Adipose tissue (tissue), 3 donors: Measurements from ENCODE around the gene RNF217. TPM values are rescaled to one million over a fixed set of nuclear protein-coding genes. Genes with fewer than 3 reads are reported as not detected.
"Not testable (repeated sequence)": the region's sequence is repeated elsewhere in the genome, so short reads cannot be mapped to it uniquely, and the experiment has no call there.

Experiments used
- H3K27ac ChIP-seq: one replicate; pipeline ENCODE4 v1.5.1; 2013; ENCODE audit warnings: low read depth, low read length
- WGBS, 3 donors: extraction: QIAGEN DNeasy Blood & Tissue Kit; methylation state at CpG; one replicate each; pipeline ENCODE4 v1.1.7; 2013; 5-methylcytosine and 5-hydroxymethylcytosine counted together
- polyA plus RNA-seq, 3 donors: library from polyadenylated mRNA; stranded (reverse); fragments of 200-250 nt; gene quantifications; one replicate each; pipeline ENCODE4 v1.2.3, GENCODE V29; 2013
- donor health status: healthy with polysubstance abuse.
- donor health status: Bipolar disorder and iron deficiency.
- donor health status: healthy.

Gene RNF217
- polyA plus RNA-seq, 3 donors = 1.8 to 10.1 (median 7.8) TPM

DNA sequence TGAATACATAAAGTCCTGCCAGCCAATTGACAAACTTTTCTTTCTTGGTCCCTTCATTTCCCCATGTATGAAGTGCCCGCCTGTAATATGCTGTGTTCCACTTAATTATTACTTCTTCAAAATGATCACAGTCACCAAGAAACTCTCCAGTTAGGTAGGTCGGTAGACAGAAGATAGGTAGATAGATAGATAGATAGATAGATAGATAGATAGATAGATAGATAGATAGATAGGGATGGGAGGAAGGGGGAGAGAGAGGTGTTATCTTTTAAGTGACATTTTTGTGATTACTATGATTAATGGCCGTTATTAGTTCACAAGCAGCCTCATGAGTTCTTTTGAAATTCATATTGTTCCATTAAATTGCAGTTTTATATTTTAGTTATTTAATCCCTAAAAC lies 111.9 kb downstream of the RNF217 start:
- 72 to 93% (median 92%) methylated on average over 3 of the region's 3 CpGs for WGBS, 3 donors
- no peak overlapping the region for H3K27ac ChIP-seq

DNA sequence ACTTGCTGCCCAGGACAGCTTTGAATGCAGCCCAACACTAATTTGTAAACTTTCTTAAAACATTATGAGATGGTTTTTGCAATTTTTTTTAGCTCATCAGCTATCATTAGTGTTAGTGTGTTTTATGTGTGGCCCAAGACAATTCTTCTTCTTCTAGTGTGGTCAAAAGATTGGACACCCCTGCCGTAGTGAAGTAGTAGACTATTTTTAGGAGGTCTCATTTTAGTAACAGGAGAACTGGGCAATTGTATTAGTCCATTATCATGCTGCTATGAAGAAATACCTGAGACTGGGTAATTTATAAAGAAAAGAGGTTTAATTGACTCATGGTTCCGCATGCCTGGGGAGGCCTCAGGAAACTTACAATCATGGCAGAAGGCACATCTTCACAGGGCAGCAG lies 112.8 kb downstream of the RNF217 start:
- WGBS, 3 donors = 98% methylated on average over 2 of the region's 2 CpGs
- H3K27ac ChIP-seq = not testable (repeated sequence)

GRCh38 chr6:125075741-125076481 lies 113.7 kb downstream of the RNF217 start:
- 62 to 73% (median 66%) methylated on average over 4 of the region's 4 CpGs for WGBS, 3 donors

GRCh38 chr6:125076482-125076742 lies 114.2 kb downstream of the RNF217 start:
- 76 to 88% (median 87%) methylated on average over 3 of the region's 3 CpGs for WGBS, 3 donors
- no peak overlapping the region for H3K27ac ChIP-seq

More at GRCh38 chr6:125075741-125076481, 113.7 kb downstream of the RNF217 start:
- no peak overlapping the region for H3K27ac ChIP-seq

- 71 to 85% (median 84%) methylated on average over 4 of the region's 4 CpGs for WGBS, 3 donors
- no peak overlapping the region for H3K27ac ChIP-seq
These were observed 115.2 kb downstream of the RNF217 start for GRCh38 chr6:125077453-125077852.

DNA sequence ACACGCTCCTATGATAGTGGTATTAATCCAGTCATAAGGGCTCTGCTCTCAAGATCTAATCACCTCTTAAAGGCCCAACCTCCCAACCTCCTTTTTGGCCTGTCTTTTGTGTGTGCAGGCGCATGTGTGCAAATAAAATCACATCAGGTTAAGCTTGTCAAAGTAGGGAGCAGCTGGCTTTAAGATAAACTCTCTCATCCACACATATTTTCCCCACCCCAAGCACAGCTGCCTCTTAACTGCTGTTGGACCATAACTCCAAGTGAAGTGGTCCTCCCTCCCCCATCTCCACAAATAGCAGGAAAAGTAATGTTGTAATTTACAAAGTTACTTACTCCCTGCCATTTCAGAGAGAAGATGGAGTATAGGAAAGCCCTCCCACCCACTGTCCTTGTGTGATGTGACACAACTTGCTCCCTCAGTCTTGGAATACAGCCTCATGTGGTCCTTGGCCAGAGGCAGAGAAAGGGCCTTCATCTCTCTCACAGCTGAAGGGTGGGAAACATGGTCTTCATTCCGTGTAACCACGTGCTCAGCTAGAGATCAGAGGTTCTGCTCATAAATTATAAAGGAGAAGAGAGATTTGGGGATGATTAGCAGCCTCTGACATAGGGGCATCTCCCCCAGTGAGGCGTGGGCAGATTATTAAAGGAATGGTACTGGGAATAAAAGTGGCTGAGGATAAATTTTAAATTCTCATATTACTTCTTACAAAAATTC lies 116.5 kb downstream of the RNF217 start:
- WGBS, 3 donors = 75 to 91% (median 90%) methylated on average over 5 of the region's 5 CpGs
- no peak overlapping the region for H3K27ac ChIP-seq

DNA sequence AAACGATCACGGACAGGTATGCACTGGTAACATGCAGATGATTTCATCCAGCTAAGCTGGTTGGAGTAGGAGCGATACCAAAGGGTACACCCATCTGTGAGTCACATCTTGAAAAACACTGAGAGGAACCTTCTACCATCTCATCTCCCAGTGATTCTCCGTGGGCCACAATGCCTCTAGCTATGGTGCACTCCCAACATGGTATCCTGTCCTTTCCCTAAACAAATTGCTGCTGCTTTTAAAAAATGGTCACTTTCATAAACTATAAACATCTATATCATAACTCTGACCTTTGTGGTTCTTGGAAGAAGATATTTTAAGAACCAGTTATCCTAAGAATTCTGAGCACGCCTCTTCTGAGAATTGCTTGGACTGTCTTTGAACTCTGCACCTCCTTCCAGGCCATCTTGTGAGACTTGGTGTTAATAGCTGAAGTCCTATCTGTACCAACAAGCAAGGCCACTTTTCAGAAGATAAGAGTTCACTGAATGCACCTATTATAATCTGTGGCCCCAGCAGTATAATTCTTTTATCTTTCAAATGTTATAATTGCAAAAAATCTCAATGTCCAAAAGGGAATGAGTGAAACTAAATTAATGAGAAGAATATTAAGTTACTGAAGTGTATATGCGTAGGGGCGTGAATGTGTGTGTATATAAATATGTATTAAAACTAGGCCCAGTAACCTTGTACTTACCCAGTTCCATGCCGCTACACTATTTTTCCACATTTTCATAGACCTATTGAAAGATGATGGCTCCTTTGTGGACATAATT lies 120.9 kb downstream of the RNF217 start:
- 96 to 98% (median 97%) methylated on average over 8 of the region's 8 CpGs for WGBS, 3 donors
- H3K27ac ChIP-seq = no peak overlapping the region

DNA sequence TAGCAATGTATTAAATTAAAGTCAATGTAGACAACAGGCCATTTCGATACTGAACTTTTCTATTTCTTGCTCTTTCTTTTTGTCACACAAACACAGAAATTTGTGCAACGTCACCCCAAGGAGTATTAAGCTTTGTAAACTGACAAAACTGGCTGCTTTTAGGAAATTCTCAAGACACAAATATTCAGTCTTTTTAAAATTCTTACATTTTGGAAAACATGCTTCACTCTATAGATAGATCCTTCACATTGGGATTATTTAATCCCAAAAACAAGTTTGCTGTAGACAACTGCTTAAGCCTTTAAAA lies 121.4 kb downstream of the RNF217 start:
- WGBS, 3 donors = 92 to 95% (median 94%) methylated on average over 2 of the region's 2 CpGs

DNA sequence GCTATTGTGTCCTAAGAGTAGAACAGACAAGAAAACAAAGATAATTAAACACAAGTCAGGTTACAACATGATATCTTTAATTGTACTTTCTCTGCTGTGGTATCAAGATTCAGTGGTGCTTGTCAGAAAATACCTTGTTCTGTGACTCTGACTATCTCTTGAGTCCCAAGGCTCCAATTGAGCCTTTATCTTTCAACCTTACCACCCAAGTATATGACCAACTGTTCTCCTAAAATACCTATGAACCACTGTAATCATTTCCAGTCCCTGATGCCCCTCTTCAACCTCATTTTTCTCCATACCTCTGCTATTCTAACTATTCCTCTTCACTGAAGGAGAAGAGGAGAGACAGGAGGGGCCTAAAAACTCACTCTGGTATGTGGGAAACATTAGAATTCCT lies 124.5 kb downstream of the RNF217 start:
- H3K27ac ChIP-seq = no peak overlapping the region

More for the DNA sequence above, 121.4 kb downstream of the RNF217 start:
- no peak overlapping the region for H3K27ac ChIP-seq

GRCh38 chr6:125088963-125089362 lies 126.7 kb downstream of the RNF217 start:
- WGBS, 3 donors = 87 to 97% (median 91%) methylated on average over 5 of the region's 5 CpGs
- no peak overlapping the region for H3K27ac ChIP-seq

DNA sequence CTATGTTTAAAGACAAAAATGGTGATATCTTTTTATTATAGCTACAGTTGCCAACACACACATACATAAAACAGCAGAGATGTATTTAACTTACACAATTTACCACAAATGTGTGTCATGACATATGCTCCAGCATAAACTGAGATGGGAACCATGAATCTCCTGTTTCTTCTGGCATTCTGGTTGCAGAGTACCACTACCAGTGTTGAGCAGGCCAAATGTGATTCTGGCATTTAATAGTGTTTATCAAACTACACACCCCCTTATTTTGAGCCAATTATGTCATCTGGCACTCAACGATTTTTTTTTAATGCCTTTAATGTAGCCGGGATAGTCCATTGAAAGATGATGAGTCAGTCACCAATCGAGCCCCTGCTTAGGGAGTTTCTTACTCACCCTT lies 132.3 kb downstream of the RNF217 start:
- no peak overlapping the region for H3K27ac ChIP-seq
- 42 to 72% (median 49%) methylated on average over 3 of the region's 3 CpGs for WGBS, 3 donors

GRCh38 chr6:125095580-125096301 lies 133.5 kb downstream of the RNF217 start:
- no peak overlapping the region for H3K27ac ChIP-seq
- 85 to 86% (median 85%) methylated on average over 5 of the region's 5 CpGs for WGBS, 3 donors

- H3K27ac ChIP-seq = no peak overlapping the region
- WGBS, 3 donors = 58 to 72% (median 69%) methylated on average over 2 of the region's 2 CpGs
These were observed 134.9 kb downstream of the RNF217 start for GRCh38 chr6:125097186-125097585.

DNA sequence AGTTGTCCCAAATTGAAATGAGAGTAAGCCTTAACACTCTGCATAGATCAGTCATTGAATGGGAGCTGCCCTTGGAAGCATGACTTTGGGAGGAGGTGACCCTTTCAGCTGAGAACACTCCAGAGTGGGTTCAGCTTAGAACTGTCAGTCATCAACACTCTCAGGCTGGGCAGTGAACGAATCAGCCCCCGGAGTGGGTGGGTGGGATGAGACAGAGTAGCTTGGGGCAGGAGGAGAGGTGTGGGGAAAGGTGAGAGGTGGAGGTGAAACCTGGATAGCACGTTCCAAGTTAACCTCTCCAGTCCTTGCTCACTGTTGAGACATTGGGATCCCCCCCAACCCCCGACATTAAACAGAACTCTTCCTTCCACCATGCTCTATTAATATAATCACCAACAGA lies 136.0 kb downstream of the RNF217 start:
- no peak overlapping the region for H3K27ac ChIP-seq
- WGBS, 3 donors = 78 to 93% (median 81%) methylated on average over 4 of the region's 4 CpGs

DNA sequence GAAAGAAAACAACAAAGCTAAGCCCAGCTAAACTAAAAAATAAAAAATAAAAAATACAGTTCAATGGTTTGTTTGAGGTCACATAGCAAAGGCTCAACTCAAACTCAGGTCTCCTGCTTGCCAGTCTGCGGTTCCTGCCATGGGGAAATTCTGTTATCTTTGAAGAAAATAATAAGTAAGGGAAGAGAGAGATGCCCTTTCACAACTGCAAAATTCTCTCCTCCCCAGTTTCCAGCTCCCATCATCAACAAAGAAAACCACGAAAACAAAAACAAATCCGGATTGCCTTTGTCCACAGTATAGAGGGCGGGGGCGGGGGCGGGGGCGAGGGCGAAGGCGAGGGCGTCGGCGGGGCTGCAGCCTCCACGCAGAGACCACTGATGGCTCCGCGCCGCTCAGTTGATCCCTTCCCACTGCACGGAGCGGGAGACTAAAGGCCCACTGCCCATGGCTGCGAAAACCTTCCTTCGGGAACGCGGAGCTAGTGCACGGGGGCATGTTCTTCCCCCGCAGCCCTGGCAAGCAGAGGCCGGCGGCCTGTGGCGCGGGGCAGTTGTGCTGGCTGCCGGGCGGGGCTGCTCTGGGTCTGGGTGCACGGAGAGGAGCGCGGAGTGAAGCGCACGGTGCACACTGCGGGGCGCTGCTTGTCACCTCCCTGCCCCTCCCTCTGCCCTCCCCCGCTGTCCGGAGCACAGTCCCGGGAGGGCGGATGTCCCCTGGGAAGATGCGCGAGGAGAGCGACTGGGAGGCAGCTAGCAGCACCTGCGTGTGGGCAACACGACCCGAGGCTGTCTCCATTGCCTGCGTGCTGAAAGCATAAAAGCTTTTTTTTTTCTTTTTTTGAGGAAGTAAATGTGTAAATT lies 137.2 kb downstream of the RNF217 start:
- no peak overlapping the region for H3K27ac ChIP-seq

GRCh38 chr6:125100074-125100652 lies 137.9 kb downstream of the RNF217 start:
- WGBS, 3 donors = 87 to 94% (median 88%) methylated on average over 10 of the region's 10 CpGs
- H3K27ac ChIP-seq = no peak overlapping the region

More for the DNA sequence above, 137.2 kb downstream of the RNF217 start:
- WGBS, 3 donors = 1 to 2% (median 2%) methylated on average over 41 to 48 of the region's 48 CpGs

GRCh38 chr6:125101128-125101527 lies 138.9 kb downstream of the RNF217 start:
- WGBS, 3 donors = 44 to 57% (median 57%) methylated on average over 1 of the region's 1 CpG
- no peak overlapping the region for H3K27ac ChIP-seq

DNA sequence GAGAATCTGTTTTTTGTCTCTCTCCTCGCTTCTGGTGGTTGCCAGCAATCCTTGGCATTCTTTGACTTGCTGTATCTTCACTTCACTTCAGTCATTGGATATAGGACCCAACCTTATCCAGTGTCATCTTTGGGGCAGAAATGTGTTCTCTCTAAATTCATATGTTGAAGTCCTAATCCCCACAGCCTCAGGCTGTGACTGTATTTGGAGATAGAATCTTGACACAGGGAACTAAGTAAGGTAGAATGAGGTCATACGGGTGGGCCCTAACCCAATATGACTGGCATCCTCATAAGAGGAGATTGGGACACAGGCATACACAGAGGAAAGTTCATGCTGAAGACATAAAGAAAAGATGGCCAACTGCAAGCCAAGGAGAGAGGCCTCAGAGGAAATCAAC lies 139.4 kb downstream of the RNF217 start:
- no peak overlapping the region for H3K27ac ChIP-seq
- 91 to 94% (median 93%) methylated on average over 2 of the region's 2 CpGs for WGBS, 3 donors
